Lower lobe of right lung (tissue), 2 donors: Measurements from ENCODE around the gene SPATA7. TPM values are rescaled to one million over a fixed set of nuclear protein-coding genes. Genes with fewer than 3 reads are reported as not detected.
A peak's percentile ranks its signal among the peaks of the same experiment; 100 is the strongest.

Experiments
- ATAC-seq, 2 donors: fragments of 200-7000 bp; cut with Tn5 transposase; one replicate each; pipeline ENCODE4 v1.9.1; 2020 to 2022; ENCODE audit warnings: mild to moderate bottlenecking in 2 of 2, moderate library complexity in 2 of 2
- DNase-seq: peaks from one replicate; pipeline ENCODE4 v3.0.0-alpha.2; 2020
- H3K27ac ChIP-seq: fragments of 200-600 bp; one replicate; pipeline ENCODE4 v1.8.0; 2022
- H3K27me3 ChIP-seq: fragments of 200-600 bp; one replicate; pipeline ENCODE4 v1.8.0; 2022; ENCODE audit warnings: low read depth
- H3K36me3 ChIP-seq: fragments of 200-600 bp; one replicate; pipeline ENCODE4 v1.8.0; 2022; ENCODE audit warnings: mild to moderate bottlenecking
- H3K4me1 ChIP-seq: fragments of 200-600 bp; one replicate; pipeline ENCODE4 v1.8.0; 2022
- H3K4me3 ChIP-seq: fragments of 200-600 bp; one replicate; pipeline ENCODE4 v1.8.0; 2022; ENCODE audit warnings: mild to moderate bottlenecking
- H3K9me3 ChIP-seq: fragments of 200-600 bp; one replicate; pipeline ENCODE4 v1.8.0; 2022
- CTCF ChIP-seq: fragments of 200-600 bp; IDR thresholded peaks from one replicate; pipeline ENCODE4 v1.8.0; 2022; ENCODE audit warnings: antibody characterized with exemption, mild to moderate bottlenecking
- intact Hi-C: fragments of 100-400 bp; cut with DNase I; formaldehyde crosslinking; loops from one replicate; pipeline ENCODE4 v1.11.0; 2022
- total RNA-seq: library from RNA; stranded (reverse); fragmentation: NEBNext Ultra II Directional; extraction: Animal tissue kit (Norgen Biotek cat#: 25700); gene quantifications from one replicate; pipeline ENCODE4 v1.2.1, GENCODE V29; 2021
- donor health status: DM: no; HTN: yes; CAD: no; lungs with severe emphysema.

Gene SPATA7
- total RNA-seq, 1 donor from 2014 or later = 12.4 TPM

GRCh38 chr14:88463318-88463717 is 77.9 kb downstream of the SPATA7 start:
- intact Hi-C loops = no loop called here
- ATAC-seq = peak; percentile 57 to 68
- TF ChIP-seq CTCF = peak; percentile 37
- Histone ChIP-seq H3K4me3 (no peak overlapping the region), H3K27me3 (no peaks in the 10 kb centered on the region), H3K9me3 (peaks cover 4% of the 10 kb centered on the region), H3K27ac (no peak overlapping the region), H3K36me3 (peaks cover 22% of the 10 kb centered on the region), H3K4me1 (no peaks in the 10 kb centered on the region)
- no peak for DNase-seq

- intact Hi-C loops = no loop called here
- peaks cover 67% of the 10 kb centered on the region for H3K36me3 ChIP-seq
- H3K4me3 ChIP-seq = no peak overlapping the region
- no peaks in the 10 kb centered on the region for H3K9me3 ChIP-seq
- H3K4me1 ChIP-seq = peaks cover 3% of the 10 kb centered on the region
- no peaks in the 10 kb centered on the region for H3K27me3 ChIP-seq
- no peak overlapping the region for H3K27ac ChIP-seq
- peak; percentile 56 to 79 for ATAC-seq
- no peak for TF ChIP-seq CTCF
- no peak for DNase-seq
Observed at GRCh38 chr14:88468406-88468805, 82.9 kb downstream of the SPATA7 start.

- H3K4me3 ChIP-seq = no peak overlapping the region
- H3K36me3 ChIP-seq = peaks cover 76% of the 10 kb centered on the region
- no peak for DNase-seq
- TF ChIP-seq CTCF = no peak
- H3K27me3 ChIP-seq = no peaks in the 10 kb centered on the region
- H3K4me1 ChIP-seq = peaks cover 10% of the 10 kb centered on the region
- H3K27ac ChIP-seq = no peak overlapping the region
- H3K9me3 ChIP-seq = no peaks in the 10 kb centered on the region
- intact Hi-C loops = no loop called here
- ATAC-seq = no peak
Observed at GRCh38 chr14:88470542-88471440, 85.3 kb downstream of the SPATA7 start.

GRCh38 chr14:88473791-88474190 is 88.3 kb downstream of the SPATA7 start:
- Histone ChIP-seq H3K36me3 (peaks cover 65% of the 10 kb centered on the region), H3K9me3 (no peaks in the 10 kb centered on the region), H3K27ac (peak overlapping the region; percentile 54), H3K27me3 (no peaks in the 10 kb centered on the region), H3K4me1 (peaks cover 10% of the 10 kb centered on the region), H3K4me3 (no peak overlapping the region)
- TF ChIP-seq CTCF = no peak
- intact Hi-C loops = no loop called here
- ATAC-seq = peak; percentile 67 to 80
- no peak for DNase-seq

GRCh38 chr14:88476214-88476774 is 90.8 kb downstream of the SPATA7 start:
- H3K4me3 ChIP-seq = no peak overlapping the region
- H3K4me1 ChIP-seq = peaks cover 10% of the 10 kb centered on the region
- no peaks in the 10 kb centered on the region for H3K9me3 ChIP-seq
- H3K27me3 ChIP-seq = no peaks in the 10 kb centered on the region
- intact Hi-C loops = no loop called here
- peaks cover 62% of the 10 kb centered on the region for H3K36me3 ChIP-seq
- TF ChIP-seq CTCF = no peak
- DNase-seq (no peak), ATAC-seq (no peak)
- no peak overlapping the region for H3K27ac ChIP-seq
